ENCODE measurements around the gene KLF15. TPM values are rescaled to one million over a fixed set of nuclear protein-coding genes. Genes with fewer than 3 reads are reported as not detected.

Gene KLF15
- total and polyA plus RNA-seq, 2 experiments from 2014 or later = 1.8 to 16.7 TPM

DNA sequence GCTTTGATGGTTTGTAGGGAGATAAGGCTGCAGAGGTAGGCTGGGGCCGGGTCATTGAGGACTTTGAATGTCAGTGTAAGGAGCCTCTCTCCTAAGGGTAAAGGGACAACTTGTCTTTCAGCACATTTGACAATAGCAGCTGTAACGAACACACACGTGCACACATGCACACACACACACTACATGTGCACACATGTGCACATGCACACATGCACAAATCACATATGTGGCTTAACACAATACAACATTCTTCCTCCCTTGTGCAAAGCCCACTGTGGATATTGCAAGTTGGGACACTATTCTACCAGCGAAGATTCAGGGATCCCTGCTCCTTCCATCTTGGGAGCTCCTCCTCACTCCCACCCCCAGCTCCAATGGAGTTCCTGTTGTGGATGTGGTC is 36.4 kb upstream of the KLF15 start:
- no peaks in the 10 kb centered on the region for H3K36me3 ChIP-seq (replicated peaks; ENCODE audit: insufficient read depth, low read depth)
- no peak overlapping the region for H3K27ac ChIP-seq
- no peak overlapping the region for H2AFZ ChIP-seq
- peaks cover 20% of the 10 kb centered on the region for H3K27me3 ChIP-seq
- H3K9me2 ChIP-seq (replicated peaks; ENCODE audit: insufficient read depth) = no peaks in the 10 kb centered on the region
- no peaks in the 10 kb centered on the region for H4K20me1 ChIP-seq (ENCODE audit: insufficient read depth, poor library complexity, severe bottlenecking)
- no peak for DNase-seq (ENCODE audit: low spot score)
- peaks cover 3% of the 10 kb centered on the region for H3K4me1 ChIP-seq (ENCODE audit: insufficient read depth)
- H3K4me2 ChIP-seq = no peak overlapping the region
- WGBS (ENCODE audit: low lambda C conversion rate, missing lambda C conversion rate) = 92% methylated on average over 4 of the region's 4 CpGs
- TF ChIP-seq EZH2 (IDR thresholded peaks at IDR 0.05; ENCODE audit: borderline replicate concordance) (no peak), EZH2phosphoT487 (IDR thresholded peaks at IDR 0.05; ENCODE audit: low read depth, severe bottlenecking, unreplicated experiment) (no peak)
- TF ChIP-seq, protein P1, sequence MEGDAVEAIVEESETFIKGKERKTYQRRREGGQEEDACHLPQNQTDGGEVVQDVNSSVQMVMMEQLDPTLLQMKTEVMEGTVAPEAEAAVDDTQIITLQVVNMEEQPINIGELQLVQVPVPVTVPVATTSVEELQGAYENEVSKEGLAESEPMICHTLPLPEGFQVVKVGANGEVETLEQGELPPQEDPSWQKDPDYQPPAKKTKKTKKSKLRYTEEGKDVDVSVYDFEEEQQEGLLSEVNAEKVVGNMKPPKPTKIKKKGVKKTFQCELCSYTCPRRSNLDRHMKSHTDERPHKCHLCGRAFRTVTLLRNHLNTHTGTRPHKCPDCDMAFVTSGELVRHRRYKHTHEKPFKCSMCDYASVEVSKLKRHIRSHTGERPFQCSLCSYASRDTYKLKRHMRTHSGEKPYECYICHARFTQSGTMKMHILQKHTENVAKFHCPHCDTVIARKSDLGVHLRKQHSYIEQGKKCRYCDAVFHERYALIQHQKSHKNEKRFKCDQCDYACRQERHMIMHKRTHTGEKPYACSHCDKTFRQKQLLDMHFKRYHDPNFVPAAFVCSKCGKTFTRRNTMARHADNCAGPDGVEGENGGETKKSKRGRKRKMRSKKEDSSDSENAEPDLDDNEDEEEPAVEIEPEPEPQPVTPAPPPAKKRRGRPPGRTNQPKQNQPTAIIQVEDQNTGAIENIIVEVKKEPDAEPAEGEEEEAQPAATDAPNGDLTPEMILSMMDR (IDR thresholded peaks at IDR 0.05; ENCODE audit: poor library complexity) = no peak
- no peaks in the 10 kb centered on the region for H3K79me2 ChIP-seq
- H3K4me3 ChIP-seq = no peak overlapping the region
- H3K9me3 ChIP-seq (ENCODE audit: low read depth) = no peaks in the 10 kb centered on the region

DNA sequence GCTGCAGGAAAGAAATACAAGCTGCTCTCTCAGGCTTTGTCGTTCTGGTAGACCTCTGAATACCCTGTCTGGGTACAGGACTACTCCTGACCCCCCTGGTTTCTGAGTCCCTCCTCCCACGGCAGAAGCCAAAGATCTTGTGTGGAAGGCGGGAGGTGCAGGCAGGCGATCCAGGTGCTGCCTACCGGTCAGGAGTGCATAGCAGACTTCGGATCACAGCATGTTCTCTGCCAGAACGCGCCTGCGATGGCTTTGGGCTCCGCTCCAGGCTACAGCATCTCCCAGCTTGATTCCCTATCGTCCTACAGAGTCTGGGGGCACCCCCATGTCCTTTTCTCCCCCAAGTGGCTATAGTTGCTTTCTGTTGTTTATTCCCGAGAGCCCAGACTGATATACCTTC is 35.0 kb upstream of the KLF15 start:
- Histone ChIP-seq H3K9me3 (ENCODE audit: low read depth) (no peaks in the 10 kb centered on the region), H3K27me3 (peaks cover 20% of the 10 kb centered on the region), H3K27ac (no peak overlapping the region), H3K4me1 (ENCODE audit: insufficient read depth) (peaks cover 3% of the 10 kb centered on the region), H3K36me3 (replicated peaks; ENCODE audit: insufficient read depth, low read depth) (no peaks in the 10 kb centered on the region), H3K79me2 (no peaks in the 10 kb centered on the region), H2AFZ (no peak overlapping the region), H4K20me1 (ENCODE audit: insufficient read depth, poor library complexity, severe bottlenecking) (no peaks in the 10 kb centered on the region), H3K9me2 (replicated peaks; ENCODE audit: insufficient read depth) (no peaks in the 10 kb centered on the region), H3K4me3 (no peak overlapping the region), H3K4me2 (no peak overlapping the region)
- no peak for TF ChIP-seq EZH2 (IDR thresholded peaks at IDR 0.05; ENCODE audit: borderline replicate concordance)
- TF ChIP-seq, protein P1 (IDR thresholded peaks at IDR 0.05; ENCODE audit: poor library complexity) = no peak
- no peak for TF ChIP-seq EZH2phosphoT487 (IDR thresholded peaks at IDR 0.05; ENCODE audit: low read depth, severe bottlenecking, unreplicated experiment)
- DNase-seq (ENCODE audit: low spot score) = no peak
- 91% methylated on average over 12 of the region's 12 CpGs for WGBS (ENCODE audit: low lambda C conversion rate, missing lambda C conversion rate)

DNA sequence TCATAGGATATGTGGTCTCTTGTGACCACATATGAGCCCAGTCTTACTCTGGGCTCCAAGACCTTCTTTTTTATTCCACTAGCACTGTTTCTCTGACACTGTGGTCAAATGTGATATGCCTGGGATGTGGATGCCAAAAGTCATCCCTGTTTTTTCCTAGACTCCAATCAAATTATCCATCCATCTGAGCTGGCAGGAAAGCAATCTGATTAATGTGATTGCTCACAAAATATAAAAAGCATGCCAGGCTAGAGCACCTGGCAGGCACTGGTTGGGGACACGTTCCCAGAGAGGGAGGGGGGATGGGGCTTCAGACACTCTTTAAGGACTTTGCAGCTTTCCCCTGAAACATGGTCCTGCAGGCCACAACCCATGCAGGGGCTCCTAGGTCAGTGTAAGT is 34.4 kb upstream of the KLF15 start:
- Histone ChIP-seq H3K27ac (no peak overlapping the region), H3K4me1 (ENCODE audit: insufficient read depth) (peaks cover 3% of the 10 kb centered on the region), H3K4me3 (no peak overlapping the region), H2AFZ (no peak overlapping the region), H3K36me3 (replicated peaks; ENCODE audit: insufficient read depth, low read depth) (no peaks in the 10 kb centered on the region), H3K9me2 (replicated peaks; ENCODE audit: insufficient read depth) (no peaks in the 10 kb centered on the region), H3K9me3 (ENCODE audit: low read depth) (no peaks in the 10 kb centered on the region), H3K27me3 (peaks cover 20% of the 10 kb centered on the region), H4K20me1 (ENCODE audit: insufficient read depth, poor library complexity, severe bottlenecking) (no peaks in the 10 kb centered on the region), H3K4me2 (no peak overlapping the region), H3K79me2 (no peaks in the 10 kb centered on the region)
- no peak for DNase-seq (ENCODE audit: low spot score)
- TF ChIP-seq EZH2phosphoT487 (IDR thresholded peaks at IDR 0.05; ENCODE audit: low read depth, severe bottlenecking, unreplicated experiment) (no peak), EZH2 (IDR thresholded peaks at IDR 0.05; ENCODE audit: borderline replicate concordance) (no peak)
- TF ChIP-seq, protein P1 (IDR thresholded peaks at IDR 0.05; ENCODE audit: poor library complexity) = no peak
- 73% methylated on average over 1 of the region's 1 CpG for WGBS (ENCODE audit: low lambda C conversion rate, missing lambda C conversion rate)

DNA sequence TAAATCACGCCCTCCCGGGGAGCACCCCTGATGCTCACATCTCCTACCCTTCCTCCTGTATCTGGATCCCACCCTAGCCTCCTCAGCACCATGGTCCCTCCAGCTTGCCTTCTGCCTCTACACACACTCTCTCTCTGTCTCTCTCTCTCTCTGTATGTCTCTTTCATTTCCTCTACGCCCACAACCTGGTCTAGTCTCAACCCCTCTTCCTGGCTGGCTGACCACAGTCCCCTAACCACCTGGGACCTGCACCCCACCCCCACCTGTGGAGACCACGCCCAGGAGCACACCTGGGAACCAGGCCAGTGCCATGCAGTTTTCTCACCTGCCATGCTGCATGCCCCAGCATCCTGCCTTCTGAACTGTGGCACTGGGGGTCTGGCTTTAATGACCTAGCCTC is 33.5 kb upstream of the KLF15 start:
- Histone ChIP-seq H3K36me3 (replicated peaks; ENCODE audit: insufficient read depth, low read depth) (no peaks in the 10 kb centered on the region), H2AFZ (no peak overlapping the region), H3K9me3 (ENCODE audit: low read depth) (no peaks in the 10 kb centered on the region), H3K9me2 (replicated peaks; ENCODE audit: insufficient read depth) (no peaks in the 10 kb centered on the region), H3K27ac (no peak overlapping the region), H3K27me3 (peaks cover 17% of the 10 kb centered on the region), H3K4me2 (no peak overlapping the region), H3K4me1 (ENCODE audit: insufficient read depth) (peaks cover 3% of the 10 kb centered on the region), H4K20me1 (ENCODE audit: insufficient read depth, poor library complexity, severe bottlenecking) (no peaks in the 10 kb centered on the region), H3K79me2 (no peaks in the 10 kb centered on the region), H3K4me3 (no peak overlapping the region)
- no peak for TF ChIP-seq EZH2phosphoT487 (IDR thresholded peaks at IDR 0.05; ENCODE audit: low read depth, severe bottlenecking, unreplicated experiment)
- no peak for TF ChIP-seq EZH2 (IDR thresholded peaks at IDR 0.05; ENCODE audit: borderline replicate concordance)
- TF ChIP-seq, protein P1 (IDR thresholded peaks at IDR 0.05; ENCODE audit: poor library complexity) = no peak
- DNase-seq (ENCODE audit: low spot score) = no peak
- WGBS (ENCODE audit: low lambda C conversion rate, missing lambda C conversion rate) = 95% methylated on average over 4 of the region's 4 CpGs

Measured in hepatocyte (in vitro differentiated cells).